ENCODE measurements around the gene RBMY1B.
"Not testable (repeated sequence)": the region's sequence is repeated elsewhere in the genome, so short reads cannot be mapped to it uniquely, and the experiment has no call there.

- not testable (repeated sequence) for TF ChIP-seq POLR2A (IDR thresholded peaks at IDR 0.05; ENCODE audit: low read depth, low read length); POLR2AphosphoS5 (IDR thresholded peaks at IDR 0.05; ENCODE audit: insufficient read depth, low read depth, low read length); CTCF (IDR thresholded peaks at IDR 0.05; ENCODE audit: extremely low read depth in 1 of 2, insufficient read depth in 1 of 2, low read depth in 1 of 2, low read length in 2 of 2)
These were observed 23.4 kb downstream of the RBMY1B start, which contains the start of gene RBMY1A1 for GRCh38 chrY:21534579-21534978.

Measured in endothelial cell of umbilical vein (primary cell).